ENCODE measurements around the gene CHD5. TPM values are rescaled to one million over a fixed set of nuclear protein-coding genes. Genes with fewer than 3 reads are reported as not detected.

CHD5 gene
- polyA plus RNA-seq, 2 of the 4 experiments (the other 2 are of a cell fraction), result 0.21 to 0.66 TPM

- ChIA-PET POLR2A (no interaction called here), CTCF (interaction anchor here (1.1 kb wide), 1 partner anchor 20 kb away, joined by 3 read pairs; no protein-coding TSS in a partner anchor)
- Histone ChIP-seq H3K9me3 (no peaks in the 10 kb centered on the region), H3K4me3 (no peak overlapping the region), H3K4me1 (no peaks in the 10 kb centered on the region), H3K27ac (no peak overlapping the region), H3K4me2 (no peak overlapping the region)
- TF ChIP-seq ESRRA (IDR thresholded peaks at IDR 0.05; ENCODE audit: borderline replicate concordance, low read length) (no peak), FOSB (CRISPR knock-in tag; IDR thresholded peaks at IDR 0.05) (no peak), EP300 (IDR thresholded peaks at IDR 0.05) (no peak), RFX5 (IDR thresholded peaks at IDR 0.05) (no peak), JUNB (IDR thresholded peaks at IDR 0.05) (no peak), ZFP36 (IDR thresholded peaks at IDR 0.05; ENCODE audit: borderline replicate concordance, partially characterized antibody) (no peak), HEYL (CRISPR knock-in tag; IDR thresholded peaks at IDR 0.05) (no peak), SREBF2 (IDR thresholded peaks at IDR 0.05) (no peak), RARB (CRISPR knock-in tag; IDR thresholded peaks at IDR 0.05) (no peak), BHLHE40 (IDR thresholded peaks at IDR 0.05; ENCODE audit: low read depth, low read length) (no peak), EHMT2 (IDR thresholded peaks at IDR 0.05; ENCODE audit: low read depth) (no peak), ATOH8 (CRISPR knock-in tag; IDR thresholded peaks at IDR 0.05; ENCODE audit: low read depth) (no peak)
- 54% methylated on average over 10 of the region's 19 CpGs for WGBS (ENCODE audit: missing lambda C conversion rate)
- ATAC-seq (no peak), FAIRE-seq (no peak), DNase-seq (ENCODE audit: low read depth in 1 of 2, low spot score in 1 of 2) (no peak)
Observed at GRCh38 chr1:6166655-6167390, 13.3 kb downstream of the CHD5 start.

GRCh38 chr1:6166221-6166620 lies 13.9 kb downstream of the CHD5 start:
- POLR2A ChIA-PET, result no interaction called here
- no peak for DNase-seq (ENCODE audit: low read depth in 1 of 2, low spot score in 1 of 2)
- no peak overlapping the region for H3K4me3 ChIP-seq

GRCh38 chr1:6165441-6165985 lies 14.6 kb downstream of the CHD5 start:
- 48% methylated on average over 8 of the region's 12 CpGs for WGBS (ENCODE audit: missing lambda C conversion rate)
- CTCF ChIA-PET, result interaction anchor here (1.6 kb wide), 1 partner anchor 112 kb away, joined by 4 read pairs; no protein-coding TSS in a partner anchor
- Histone ChIP-seq H3K4me1 (no peaks in the 10 kb centered on the region), H3K9me3 (no peaks in the 10 kb centered on the region), H3K27ac (no peak overlapping the region), H3K4me3 (no peak overlapping the region), H3K4me2 (no peak overlapping the region)
- ATAC-seq (no peak), DNase-seq (ENCODE audit: low read depth in 1 of 2, low spot score in 1 of 2) (no peak), FAIRE-seq (no peak)
- no peak for TF ChIP-seq POLR2AphosphoS2 (conservative IDR thresholded peaks at IDR 0.05; ENCODE audit: low read length)
- no peak for TF ChIP-seq SREBF2 (IDR thresholded peaks at IDR 0.05)
- no peak for TF ChIP-seq CEBPB (IDR thresholded peaks at IDR 0.05)
- no peak for TF ChIP-seq HOXB5 (CRISPR knock-in tag; IDR thresholded peaks at IDR 0.05)
- TF ChIP-seq FOXS1 (CRISPR knock-in tag; IDR thresholded peaks at IDR 0.05), result no peak
- no peak for TF ChIP-seq JUN (IDR thresholded peaks at IDR 0.05)
- no peak for TF ChIP-seq BCL3 (IDR thresholded peaks at IDR 0.05)
- no peak for TF ChIP-seq HOXA7 (CRISPR knock-in tag; IDR thresholded peaks at IDR 0.05)
- no peak for TF ChIP-seq ZSCAN20 (CRISPR knock-in tag; IDR thresholded peaks at IDR 0.05)
- no peak for TF ChIP-seq RARB (CRISPR knock-in tag; IDR thresholded peaks at IDR 0.05)
- TF ChIP-seq NPAS2 (CRISPR knock-in tag; IDR thresholded peaks at IDR 0.05; ENCODE audit: borderline replicate concordance), result no peak
- no peak for TF ChIP-seq MYC (IDR thresholded peaks at IDR 0.05; ENCODE audit: borderline replicate concordance, low read length)
- TF ChIP-seq NFE2L2 (conservative IDR thresholded peaks at IDR 0.05; ENCODE audit: low read length), result no peak
- TF ChIP-seq EP300 (IDR thresholded peaks at IDR 0.05), result no peak
- TF ChIP-seq EHMT2 (IDR thresholded peaks at IDR 0.05; ENCODE audit: low read depth), result no peak
- TF ChIP-seq CBX2 (IDR thresholded peaks at IDR 0.05; ENCODE audit: borderline replicate concordance, low read depth), result no peak
- no peak for TF ChIP-seq ELK1 (IDR thresholded peaks at IDR 0.05; ENCODE audit: low read depth, low read length)
- POLR2A ChIA-PET, result no interaction called here

More at GRCh38 chr1:6166221-6166620, 13.9 kb downstream of the CHD5 start:
- 33% methylated on average over 5 of the region's 10 CpGs for WGBS (ENCODE audit: missing lambda C conversion rate)
- TF ChIP-seq NR3C1 (IDR thresholded peaks at IDR 0.05) (no peak), HOXA7 (CRISPR knock-in tag; IDR thresholded peaks at IDR 0.05) (no peak), CEBPB (IDR thresholded peaks at IDR 0.05) (no peak), POLR2A (IDR thresholded peaks at IDR 0.05; ENCODE audit: low read length) (no peak), FOSB (CRISPR knock-in tag; IDR thresholded peaks at IDR 0.05) (no peak), FOSL2 (IDR thresholded peaks at IDR 0.05) (no peak), FOSL2 (CRISPR knock-in tag; IDR thresholded peaks at IDR 0.05) (no peak)
- no peak for FAIRE-seq
- Histone ChIP-seq H3K27ac (no peak overlapping the region), H3K9me3 (no peaks in the 10 kb centered on the region), H3K4me1 (no peaks in the 10 kb centered on the region), H3K4me2 (no peak overlapping the region)
- CTCF ChIA-PET, result no interaction called here
- ATAC-seq, result no peak
